Bronchial epithelial cell (primary cell): Measurements from ENCODE around the gene ANKFN1. TPM values are rescaled to one million over a fixed set of nuclear protein-coding genes. Genes with fewer than 3 reads are reported as not detected.

Experiments used
- DNase-seq: peaks from one replicate; pipeline ENCODE4 v3.0.0-alpha.2; 2010; ENCODE audit warnings: low read depth
- FAIRE-seq: peaks from 2 replicates; lab custom pipeline; 2011; peaks lifted over from hg19 to GRCh38; lab: Jason Lieb, UNC
- H3K27me3 ChIP-seq: 2 replicates; pipeline ENCODE4 v1.5.1; 2011; ENCODE audit warnings: low read length; ENCODE audit not compliant: control insufficient read depth, insufficient read depth
- H3K36me3 ChIP-seq: 2 replicates; pipeline ENCODE4 v1.5.1; 2011; ENCODE audit warnings: low read length; ENCODE audit not compliant: control insufficient read depth, insufficient read depth
- H3K4me3 ChIP-seq: 2 replicates; pipeline ENCODE4 v1.5.1; 2011; ENCODE audit warnings: mild to moderate bottlenecking, low read depth, low read length, control low read depth
- CTCF ChIP-seq: IDR thresholded peaks from 2 replicates; pipeline ENCODE4 v1.5.1; 2011; ENCODE audit warnings: mild to moderate bottlenecking, moderate library complexity, low read length, control low read depth, inconsistent platforms; ENCODE audit not compliant: insufficient read depth, severe bottlenecking
- total RNA-seq: library from RNA; depleted of rRNA; stranded (reverse); fragments of >200 nt; gene quantifications from 2 replicates; pipeline ENCODE4 v1.2.1, GENCODE V29; 2014

Gene ANKFN1
- total RNA-seq, 1 donor from 2014 or later = under 0.01 TPM

- no peaks in the 10 kb centered on the region for H3K36me3 ChIP-seq
- no peak overlapping the region for H3K4me3 ChIP-seq
- TF ChIP-seq CTCF = no peak
- DNase-seq (no peak), FAIRE-seq (no peak)
- H3K27me3 ChIP-seq = no peaks in the 10 kb centered on the region
Measured at GRCh38 chr17:56324676-56325075, 171.4 kb downstream of the ANKFN1 start.

- H3K4me3 ChIP-seq = no peak overlapping the region
- no peak for FAIRE-seq
- no peak for DNase-seq
- H3K36me3 ChIP-seq = no peaks in the 10 kb centered on the region
- TF ChIP-seq CTCF = no peak
- no peaks in the 10 kb centered on the region for H3K27me3 ChIP-seq
Measured at GRCh38 chr17:56325313-56326000, 172.2 kb downstream of the ANKFN1 start.

GRCh38 chr17:56326001-56326359 is 172.7 kb downstream of the ANKFN1 start:
- Histone ChIP-seq H3K27me3 (no peaks in the 10 kb centered on the region), H3K36me3 (no peaks in the 10 kb centered on the region), H3K4me3 (no peak overlapping the region)
- TF ChIP-seq CTCF = no peak
- DNase-seq = no peak
- FAIRE-seq = no peak

DNA sequence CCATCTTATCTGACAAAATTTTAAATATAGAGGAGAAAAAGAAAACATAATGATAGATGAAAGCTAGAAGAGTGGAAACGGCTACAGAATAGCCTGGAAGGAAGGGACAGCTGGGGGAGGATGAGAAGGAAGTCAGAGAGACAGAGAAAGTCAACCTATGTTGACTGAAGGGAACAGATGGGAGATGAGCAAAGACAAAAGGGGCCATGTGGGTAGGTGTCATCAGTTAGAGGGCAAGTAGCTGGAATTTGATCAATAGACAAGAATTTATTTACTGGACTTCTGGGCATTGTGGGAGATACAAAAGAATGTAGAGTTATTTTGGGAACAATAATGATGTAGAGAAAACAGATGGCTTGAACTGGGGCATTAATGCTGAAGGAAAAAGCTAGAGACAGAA is 194.4 kb downstream of the ANKFN1 start:
- FAIRE-seq = no peak
- H3K4me3 ChIP-seq = no peak overlapping the region
- no peak for TF ChIP-seq CTCF
- H3K27me3 ChIP-seq = no peaks in the 10 kb centered on the region
- H3K36me3 ChIP-seq = no peaks in the 10 kb centered on the region
- DNase-seq = no peak

- Histone ChIP-seq H3K27me3 (no peaks in the 10 kb centered on the region), H3K36me3 (no peaks in the 10 kb centered on the region), H3K4me3 (no peak overlapping the region)
- DNase-seq (no peak), FAIRE-seq (no peak)
- no peak for TF ChIP-seq CTCF
Measured at GRCh38 chr17:56350592-56350991, 197.3 kb downstream of the ANKFN1 start.

DNA sequence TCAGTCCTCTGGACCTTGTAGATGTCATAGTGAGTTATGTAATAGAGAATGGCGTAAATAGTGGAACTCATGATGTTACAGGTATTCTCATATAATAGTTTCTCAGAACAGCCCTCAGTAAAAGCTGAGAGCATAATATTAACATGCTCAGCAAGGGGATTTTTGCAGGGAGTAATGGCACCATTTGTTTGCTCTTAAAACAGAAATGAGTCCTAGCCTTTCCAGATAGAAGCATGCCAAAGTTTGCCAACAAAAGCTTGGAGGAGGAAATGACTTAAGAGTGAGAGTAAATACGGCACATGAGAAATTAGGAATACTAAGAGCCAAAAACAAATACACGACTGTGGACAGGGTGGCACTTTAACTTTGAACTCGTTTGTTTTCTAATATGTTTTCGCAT is 198.4 kb downstream of the ANKFN1 start:
- Histone ChIP-seq H3K27me3 (no peaks in the 10 kb centered on the region), H3K36me3 (no peaks in the 10 kb centered on the region), H3K4me3 (no peak overlapping the region)
- no peak for TF ChIP-seq CTCF
- DNase-seq = no peak
- FAIRE-seq = no peak
